Heart right ventricle (tissue), 16 donors: Measurements from ENCODE around the gene KIF25. TPM values are rescaled to one million over a fixed set of nuclear protein-coding genes. Genes with fewer than 3 reads are reported as not detected.

Experiments
- ATAC-seq, 8 donors: fragments of 200-7000 bp; cut with Tn5 transposase; one replicate each; pipeline ENCODE4 v1.9.1; 2020; ENCODE audit warnings: mild to moderate bottlenecking in 8 of 8, moderate library complexity in 8 of 8, moderate number of reproducible peaks in 1 of 8
- DNase-seq, 2 donors: peaks; one replicate each; pipeline ENCODE4 v3.0.0-alpha.2; 2020
- H3K27ac ChIP-seq, 10 donors: fragments of 200-600 bp; sonication (generic) in 2 of 10; one replicate each; pipeline versions ENCODE4 v1.5.0 to v1.8.0; 2020 to 2022; ENCODE audit warnings: mild to moderate bottlenecking in 3 of 10
- H3K27me3 ChIP-seq, 7 donors: fragments of 200-600 bp; one replicate each; pipeline ENCODE4 v1.8.0; 2021 to 2022; ENCODE audit warnings: mild to moderate bottlenecking in 2 of 7
- H3K36me3 ChIP-seq, 9 donors: fragments of 200-600 bp; sonication (generic) in 1 of 9; one replicate each; pipeline versions ENCODE4 v1.5.0 to v1.8.0; 2020 to 2022; ENCODE audit warnings: mild to moderate bottlenecking in 2 of 9
- H3K4me1 ChIP-seq, 9 donors: fragments of 200-600 bp; sonication (generic) in 1 of 9; one replicate each; pipeline versions ENCODE4 v1.5.0 to v1.8.0; 2020 to 2022; ENCODE audit warnings: mild to moderate bottlenecking in 4 of 9
- H3K4me3 ChIP-seq, 10 donors: fragments of 200-600 bp; sonication (generic) in 2 of 10; one replicate each; pipeline versions ENCODE4 v1.5.0 to v1.8.0; 2020 to 2022; ENCODE audit warnings: mild to moderate bottlenecking in 7 of 10, moderate library complexity in 2 of 10
- H3K9me3 ChIP-seq, 11 donors: fragments of 200-600 bp in 10 of 11; sonication (generic) in 2 of 11; one replicate each; pipeline versions ENCODE4 v1.5.0 to v1.8.0; 2013 to 2022; ENCODE audit warnings: mild to moderate bottlenecking in 2 of 11, control low read depth in 1 of 11, moderate library complexity in 1 of 11
- WGBS, 2 donors: extraction: QIAGEN DNeasy Blood & Tissue Kit; methylation state at CpG; one replicate each; pipeline ENCODE4 v1.1.7; 2013; ENCODE audit warnings: inconsistent platforms in 1 of 2; 5-methylcytosine and 5-hydroxymethylcytosine counted together
- intact Hi-C, 10 donors: fragments of 100-400 bp; cut with DNase I; formaldehyde crosslinking; loops; one replicate each; pipeline versions ENCODE4 v1.11.1 to v1.14.2; 2022
- polyA plus RNA-seq, 2 donors: library from polyadenylated mRNA; stranded (reverse); fragments of 200-250 nt; gene quantifications; one replicate each; pipeline ENCODE4 v1.2.3, GENCODE V29; 2013
- total RNA-seq, 10 donors: library from RNA; stranded (reverse); fragmentation: NEBNext Ultra II Directional in 3 of 10; extraction: Animal tissue kit (Norgen Biotek cat#: 25700) in 3 of 10; gene quantifications; one replicate each; pipeline versions ENCODE4 v1.2.1 to v1.2.4, GENCODE V29; 2021 to 2023
- TF ChIP-seq, protein P1 (sequence below), 9 donors: fragments of 200-600 bp; sonication (generic) in 2 of 9; IDR thresholded peaks; one replicate each; pipeline versions ENCODE4 v1.5.0 to v1.8.0; 2021 to 2022; ENCODE audit warnings: antibody characterized with exemption in 9 of 9, mild to moderate bottlenecking in 5 of 9, moderate library complexity in 1 of 9
- donor health status: Arrhythmogenic right ventricular cardiomyopathy.
- donor health status: ischemic (EF 13 %, LVEDD 7.1; RV severe dilation, severe dysfunction).
- donor health status: healthy with polysubstance abuse.
- donor health status: DM: no; HTN: yes; CAD: no.
- donor health status: DM: no; HTN: no; CAD: no.
- donor health status: ischemic (EF 25% LVEDD 6.9; RV normal size, moderate dysfunction).
- donor health status: ischemic (EF 25% LVEDD 5.7; RV mildly dilated, moderate dysfunction).
- donor health status: healthy.
- donor health status: DM: yes; HTN: yes; CAD: no.
- donor health status: Ischemic cardiomyopathy.
- donor health status: ischemic (EF 35%, LVEDD 5.7; RV mildly dilated, moderate dysfunction).
- donor health status: nonischemic (EF 11% LVEDD 7.7; RV severe dilation, severe dysfunction).
- donor health status: DM: yes; HTN: yes; CAD: no.
- donor health status: PGD.
- donor health status: ischemic (EF 29% LVEDD 5.4; RV normal size, mild dysfunction).
- donor health status: nonischemic (EF 23%, LVEDD 6.1; RV moderate dilation, normal function).

The KIF25 gene
- total and polyA plus RNA-seq, 12 donors: 0.18 to 0.95 (median 0.39) TPM; not detected in 4

DNA sequence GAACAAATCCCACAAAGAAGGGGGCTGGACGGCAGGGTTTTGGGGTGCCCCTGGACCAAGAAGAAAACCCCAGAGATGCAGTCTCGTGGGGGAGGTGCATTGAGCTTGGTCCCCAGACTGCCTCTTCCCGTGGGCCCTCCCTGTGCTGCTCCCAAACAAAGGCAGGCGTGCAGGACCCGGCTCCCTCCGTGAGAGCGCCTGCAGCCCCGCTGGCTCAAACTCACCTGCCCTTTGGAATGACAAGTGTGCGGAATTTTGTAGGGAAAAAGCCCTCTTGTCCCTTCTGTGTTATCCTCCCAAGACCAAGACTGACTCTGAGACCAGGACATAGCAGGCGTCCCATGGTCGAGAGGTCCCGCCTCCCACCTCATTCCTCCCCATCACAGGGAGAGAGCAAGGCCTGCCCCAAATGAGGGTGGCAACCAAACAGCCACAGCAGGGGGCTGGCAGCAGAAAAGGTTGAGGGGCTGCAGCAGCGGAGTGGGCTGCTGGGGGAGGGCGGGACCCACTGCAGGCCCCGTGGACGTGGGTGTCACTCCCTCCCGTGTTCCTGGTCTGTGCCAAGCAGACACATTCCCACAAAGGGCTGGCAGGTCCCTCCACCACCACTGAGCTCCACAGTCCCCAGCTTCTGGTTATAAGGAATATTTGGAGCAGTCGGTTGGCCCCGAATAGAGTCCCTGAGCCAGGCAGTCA, 87.1 kb downstream of the KIF25 start:
- intact Hi-C loops: no loop called here
- DNase-seq: no peak

DNA sequence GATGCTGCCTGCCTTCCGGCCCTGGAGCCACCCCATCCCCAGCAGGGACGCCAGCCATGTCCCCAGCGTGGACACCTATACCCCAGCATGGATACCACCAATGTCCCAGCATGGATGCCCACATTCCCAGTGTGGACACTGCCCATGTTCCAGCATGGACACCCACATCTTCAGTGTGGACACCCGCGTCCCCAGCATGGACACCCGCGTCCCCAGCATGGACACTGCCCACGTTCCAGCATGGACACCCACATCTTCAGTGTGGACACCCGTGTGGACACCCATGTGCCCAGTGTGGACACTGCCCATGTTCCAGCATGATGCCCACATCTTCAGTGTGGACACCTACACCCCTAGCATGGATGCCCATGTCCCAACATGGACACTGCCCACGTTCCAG, 88.6 kb downstream of the KIF25 start:
- TF ChIP-seq, protein P1, sequence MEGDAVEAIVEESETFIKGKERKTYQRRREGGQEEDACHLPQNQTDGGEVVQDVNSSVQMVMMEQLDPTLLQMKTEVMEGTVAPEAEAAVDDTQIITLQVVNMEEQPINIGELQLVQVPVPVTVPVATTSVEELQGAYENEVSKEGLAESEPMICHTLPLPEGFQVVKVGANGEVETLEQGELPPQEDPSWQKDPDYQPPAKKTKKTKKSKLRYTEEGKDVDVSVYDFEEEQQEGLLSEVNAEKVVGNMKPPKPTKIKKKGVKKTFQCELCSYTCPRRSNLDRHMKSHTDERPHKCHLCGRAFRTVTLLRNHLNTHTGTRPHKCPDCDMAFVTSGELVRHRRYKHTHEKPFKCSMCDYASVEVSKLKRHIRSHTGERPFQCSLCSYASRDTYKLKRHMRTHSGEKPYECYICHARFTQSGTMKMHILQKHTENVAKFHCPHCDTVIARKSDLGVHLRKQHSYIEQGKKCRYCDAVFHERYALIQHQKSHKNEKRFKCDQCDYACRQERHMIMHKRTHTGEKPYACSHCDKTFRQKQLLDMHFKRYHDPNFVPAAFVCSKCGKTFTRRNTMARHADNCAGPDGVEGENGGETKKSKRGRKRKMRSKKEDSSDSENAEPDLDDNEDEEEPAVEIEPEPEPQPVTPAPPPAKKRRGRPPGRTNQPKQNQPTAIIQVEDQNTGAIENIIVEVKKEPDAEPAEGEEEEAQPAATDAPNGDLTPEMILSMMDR (IDR thresholded peaks at IDR 0.05): no peak
- intact Hi-C loops: no loop called here
- WGBS, 2 donors: 98% methylated on average over 10 of the region's 10 CpGs
- H3K27me3 ChIP-seq: no peaks in the 10 kb centered on the region
- no peaks in the 10 kb centered on the region for H3K36me3 ChIP-seq
- no peaks in the 10 kb centered on the region for H3K9me3 ChIP-seq
- DNase-seq (no peak), ATAC-seq (no peak)
- no peak overlapping the region for H3K4me3 ChIP-seq
- H3K4me1 ChIP-seq: peaks cover 0 to 17% (median 10%) of the 10 kb centered on the region in 9 donors
- no peak overlapping the region for H3K27ac ChIP-seq

More for the DNA sequence above, 87.1 kb downstream of the KIF25 start:
- WGBS, 2 donors: 90 to 94% methylated on average over 19 of the region's 19 CpGs
- Histone ChIP-seq H3K4me3 (no peak overlapping the region), H3K9me3 (no peaks in the 10 kb centered on the region), H3K36me3 (no peaks in the 10 kb centered on the region), H3K27ac (no peak overlapping the region), H3K4me1 (peaks cover 0 to 17% (median 10%) of the 10 kb centered on the region in 9 donors), H3K27me3 (no peaks in the 10 kb centered on the region)
- TF ChIP-seq, protein P1 (IDR thresholded peaks at IDR 0.05): no peak
- ATAC-seq: no peak

- 98% methylated on average over 10 of the region's 10 CpGs for WGBS, 2 donors
- no peak for ATAC-seq
- no peak for DNase-seq
- intact Hi-C loops: no loop called here
- Histone ChIP-seq H3K36me3 (no peaks in the 10 kb centered on the region), H3K27ac (no peak overlapping the region), H3K4me3 (no peak overlapping the region), H3K4me1 (peaks cover 0 to 17% (median 10%) of the 10 kb centered on the region in 9 donors), H3K9me3 (no peaks in the 10 kb centered on the region), H3K27me3 (no peaks in the 10 kb centered on the region)
- TF ChIP-seq, protein P1 (IDR thresholded peaks at IDR 0.05): no peak
These were observed 89.1 kb downstream of the KIF25 start for GRCh38 chr6:168086616-168087015.

GRCh38 chr6:168087436-168088160, 90.1 kb downstream of the KIF25 start:
- Histone ChIP-seq H3K9me3 (peaks cover 0 to 5% (median 0%) of the 10 kb centered on the region in 11 donors), H3K4me3 (no peak overlapping the region), H3K36me3 (no peaks in the 10 kb centered on the region), H3K27me3 (no peaks in the 10 kb centered on the region), H3K27ac (peak overlapping the region in 1 of 10 donors; percentile 4), H3K4me1 (peaks cover 0 to 17% (median 10%) of the 10 kb centered on the region in 9 donors)
- 74 to 79% methylated on average over 25 of the region's 25 CpGs for WGBS, 2 donors
- intact Hi-C loops: no loop called here
- ATAC-seq (peak in 1 of 8 donors; percentile 13), DNase-seq (no peak)
- TF ChIP-seq, protein P1 (IDR thresholded peaks at IDR 0.05): no peak
